Endothelial cell of umbilical vein (primary cell): Measurements from ENCODE around the gene ZFAND6. TPM values are rescaled to one million over a fixed set of nuclear protein-coding genes. Genes with fewer than 3 reads are reported as not detected.

Experiments used
- BruUV-seq: library from RNA; stranded (reverse); fragments of 400-500 nt; replicated peaks from 2 replicates; lab custom pipeline; 2021; lab: Mats Ljungman, UMichigan
- CTCF ChIA-PET: fragments of 300-600, 350-600 bp; sonication (Branson Sonifier 250); formaldehyde crosslinking; loops from one replicate; lab custom pipeline; 2021; ENCODE audit warnings: antibody characterized with exemption, inconsistent platforms; lab: Charles Lee
- POLR2A ChIA-PET: fragments of 300-600, 350-600 bp; sonication (Branson Sonifier 250); formaldehyde crosslinking; loops from one replicate; lab custom pipeline; 2021; ENCODE audit warnings: antibody characterized with exemption, inconsistent platforms; lab: Charles Lee
- DNase-seq: peaks from one replicate; pipeline ENCODE4 v3.0.0-alpha.2; 2011; ENCODE audit warnings: low read depth, low spot score
- FAIRE-seq: peaks from 2 replicates; lab custom pipeline; 2011; peaks lifted over from hg19 to GRCh38; lab: Jason Lieb, UNC
- H2AFZ ChIP-seq: 2 replicates; pipeline ENCODE4 v1.6.0; 2012; ENCODE audit warnings: low read depth, low read length, control low read depth, inconsistent platforms
- H3K27ac ChIP-seq: 2 replicates; pipeline ENCODE4 v1.5.1; 2011; ENCODE audit warnings: low read depth, mild to moderate bottlenecking, control low read depth, low read length, moderate library complexity; ENCODE audit not compliant: insufficient read depth
- H3K27me3 ChIP-seq, 2 experiments: 2 replicates each; pipeline versions ENCODE4 v1.6.0 to v1.6.1; 2011; ENCODE audit warnings: low read length in 2 of 2, mixed read lengths in 1 of 2; ENCODE audit not compliant: control insufficient read depth in 2 of 2, insufficient read depth in 2 of 2
- H3K36me3 ChIP-seq, 2 experiments: 2 replicates in 1 of 2; 3 replicates in 1 of 2; pipeline ENCODE4 v1.5.1; 2011; ENCODE audit warnings: low read length in 2 of 2, mild to moderate bottlenecking in 1 of 2, moderate library complexity in 1 of 2; ENCODE audit not compliant: control insufficient read depth in 2 of 2, insufficient read depth in 2 of 2; ENCODE audit errors: extremely low read depth in 1 of 2
- H3K4me1 ChIP-seq: 3 replicates; pipeline ENCODE4 v1.5.1; 2011; ENCODE audit warnings: mild to moderate bottlenecking, low read length; ENCODE audit not compliant: control insufficient read depth, insufficient read depth; ENCODE audit errors: extremely low read depth
- H3K4me2 ChIP-seq: 2 replicates; pipeline ENCODE4 v1.6.1; 2011; ENCODE audit warnings: low read length, control low read depth, mixed read lengths; ENCODE audit not compliant: insufficient read depth
- H3K4me3 ChIP-seq, 3 experiments: fragments of 200-600 bp in 1 of 3; sonication (generic), shearing (Covaris generic) in 1 of 3; replicated peaks in 1 of 3; 2 replicates each; pipeline ENCODE4 v1.5.1; 2011 to 2016; ENCODE audit warnings: control low read depth in 3 of 3, low read length in 3 of 3, mild to moderate bottlenecking in 2 of 3, inconsistent platforms in 1 of 3, low read depth in 1 of 3, moderate library complexity in 1 of 3; ENCODE audit not compliant: insufficient read depth in 1 of 3
- H3K79me2 ChIP-seq: 2 replicates; pipeline ENCODE4 v1.6.0; 2012; ENCODE audit warnings: low read length, inconsistent platforms; ENCODE audit not compliant: control insufficient read depth, insufficient read depth
- H3K9ac ChIP-seq: replicated peaks from 2 replicates; pipeline ENCODE3; 2011; ENCODE audit warnings: low read length, control low read depth; ENCODE audit not compliant: insufficient read depth; ENCODE audit errors: extremely low read depth
- H3K9me1 ChIP-seq: replicated peaks from 3 replicates; pipeline ENCODE4 v1.6.0; 2011; ENCODE audit warnings: mild to moderate bottlenecking, low read length; ENCODE audit not compliant: control insufficient read depth, insufficient read depth; ENCODE audit errors: extremely low read depth
- H3K9me3 ChIP-seq: replicated peaks from 2 replicates; pipeline ENCODE4 v1.5.1; 2012; ENCODE audit warnings: low read length, inconsistent platforms; ENCODE audit not compliant: control insufficient read depth, insufficient read depth
- H4K20me1 ChIP-seq: replicated peaks from 2 replicates; pipeline ENCODE3; 2011; ENCODE audit warnings: mild to moderate bottlenecking, low read length; ENCODE audit not compliant: control insufficient read depth, insufficient read depth; ENCODE audit errors: extremely low read depth
- EZH2 ChIP-seq: IDR thresholded peaks from 2 replicates; pipeline ENCODE4 v1.6.1; 2012; ENCODE audit warnings: borderline replicate concordance, low read depth, mild to moderate bottlenecking, moderate library complexity, low read length, inconsistent platforms; ENCODE audit not compliant: severe bottlenecking
- FOS ChIP-seq: IDR thresholded peaks from 2 replicates; pipeline ENCODE4 v1.6.1; 2011; ENCODE audit warnings: mild to moderate bottlenecking, low read length, moderate library complexity, borderline replicate concordance; ENCODE audit not compliant: insufficient read depth
- GATA2 ChIP-seq: IDR thresholded peaks from 2 replicates; pipeline ENCODE4 v1.7.0; 2011; ENCODE audit warnings: low read depth, mild to moderate bottlenecking, moderate library complexity, mixed read lengths, low read length; ENCODE audit not compliant: insufficient read length, insufficient read depth
- JUN ChIP-seq: IDR thresholded peaks from 2 replicates; pipeline ENCODE4 v1.6.1; 2011; ENCODE audit warnings: borderline replicate concordance, low read depth; ENCODE audit not compliant: insufficient read length, insufficient read depth
- MYC ChIP-seq: IDR thresholded peaks from one replicate; pipeline ENCODE4 v1.6.1; 2011; ENCODE audit warnings: mild to moderate bottlenecking, low read depth, low read length
- POLR2A ChIP-seq: IDR thresholded peaks from 2 replicates; pipeline ENCODE4 v1.6.1; 2012; ENCODE audit warnings: low read depth, mild to moderate bottlenecking, control low read depth, low read length
- POLR2AphosphoS5 ChIP-seq: IDR thresholded peaks from 2 replicates; pipeline ENCODE4 v1.6.1; 2012; ENCODE audit warnings: low read depth, mild to moderate bottlenecking, control low read depth, low read length, moderate library complexity; ENCODE audit not compliant: insufficient read depth
- dilution Hi-C: fragments of 300-500 bp; cut with MboI; formaldehyde crosslinking; loops from one replicate; pipeline ENCODE4 v1.15.0; 2019; ENCODE audit warnings: low sequenced_read_pairs; ENCODE audit not compliant: extremely low pct_ligation_motif_present
- intact Hi-C: fragments of 100-400 bp; cut with micrococcal nuclease; formaldehyde crosslinking; loops from one replicate; pipeline ENCODE4 v1.10.0; 2022
- polyA plus RNA-seq, 4 experiments: library from polyadenylated mRNA; depleted of rRNA in 3 of 4; stranded (reverse) in 3 of 4; unstranded in 1 of 4; fragments of >200 nt; gene quantifications; 2 replicates each; pipeline versions ENCODE4 v1.2.1 to v1.2.3, GENCODE V29; 2011 to 2012; ENCODE audit warnings: missing spikeins in 1 of 4
- total RNA-seq: library from RNA; stranded (reverse); gene quantifications from 2 replicates; pipeline ENCODE4 v1.2.3, GENCODE V29; 2021
- TF ChIP-seq, protein P1 (sequence below): IDR thresholded peaks from 2 replicates; pipeline ENCODE4 v1.6.1; 2011; ENCODE audit not compliant: insufficient read depth, insufficient read length
- TF ChIP-seq, protein P2 (sequence below), 2 donors: IDR thresholded peaks; 1 replicate in 1 of 2; 2 replicates in 1 of 2; pipeline ENCODE4 v1.5.1; 2011; ENCODE audit warnings: low read length in 2 of 2, mild to moderate bottlenecking in 2 of 2, moderate library complexity in 2 of 2, control low read depth in 1 of 2, inconsistent platforms in 1 of 2, low read depth in 1 of 2; ENCODE audit not compliant: insufficient read depth in 1 of 2; ENCODE audit errors: extremely low read depth in 1 of 2

Gene ZFAND6
- total and polyA plus RNA-seq, 2 donors (not counting 3 experiments of a cell fraction or from before 2014, with no cell fraction given), result 50.3 to 97.9 TPM

DNA sequence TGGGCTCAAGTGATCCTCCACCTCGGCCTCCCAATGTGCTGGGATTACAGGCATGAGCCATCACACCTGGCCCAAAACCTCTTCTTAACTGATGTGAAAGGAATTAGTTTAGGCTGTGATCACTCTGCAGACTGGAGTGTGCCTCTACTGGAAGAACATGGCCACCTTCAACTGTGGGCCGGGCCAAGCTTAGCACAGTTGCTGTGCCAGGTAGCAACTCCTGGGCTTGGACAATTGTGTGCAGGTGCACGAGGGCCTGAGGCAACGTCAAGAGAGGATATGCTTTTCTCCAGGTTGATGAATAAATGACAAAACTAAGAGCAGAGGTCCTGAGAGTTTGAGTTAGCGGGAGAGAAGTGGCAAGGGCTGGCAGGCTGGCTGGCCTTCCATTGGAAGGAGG, 99.8 kb downstream of the ZFAND6 start:
- Histone ChIP-seq H3K4me2 (no peak overlapping the region), H3K4me1 (peaks cover 11% of the 10 kb centered on the region), H3K9me1 (no peaks in the 10 kb centered on the region), H4K20me1 (no peaks in the 10 kb centered on the region), H3K36me3 (peaks cover 0 to 2% of the 10 kb centered on the region in 2 experiments), H3K9me3 (no peaks in the 10 kb centered on the region), H2AFZ (no peak overlapping the region), H3K9ac (no peak overlapping the region), H3K79me2 (no peaks in the 10 kb centered on the region), H3K27me3 (no peaks in the 10 kb centered on the region), H3K4me3 (no peak overlapping the region), H3K27ac (no peak overlapping the region)
- no TSS peak for BruUV-seq
- DNase-seq (no peak), FAIRE-seq (no peak)
- ChIA-PET POLR2A (no interaction called here), CTCF (interaction anchor here (2.6 to 4.2 kb wide), 2 partner anchors 14 kb away, joined by 15 to 31 read pairs; no protein-coding TSS in a partner anchor)
- dilution Hi-C loops (no loop called here), intact Hi-C loops (no loop called here)
- TF ChIP-seq FOS, result no peak
- no peak for TF ChIP-seq GATA2
- no peak for TF ChIP-seq MYC
- no peak for TF ChIP-seq POLR2AphosphoS5
- no peak for TF ChIP-seq JUN
- no peak for TF ChIP-seq EZH2
- TF ChIP-seq POLR2A, result no peak
- TF ChIP-seq, protein P1, sequence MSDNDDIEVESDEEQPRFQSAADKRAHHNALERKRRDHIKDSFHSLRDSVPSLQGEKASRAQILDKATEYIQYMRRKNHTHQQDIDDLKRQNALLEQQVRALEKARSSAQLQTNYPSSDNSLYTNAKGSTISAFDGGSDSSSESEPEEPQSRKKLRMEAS, result no peak
- TF ChIP-seq, protein P2, sequence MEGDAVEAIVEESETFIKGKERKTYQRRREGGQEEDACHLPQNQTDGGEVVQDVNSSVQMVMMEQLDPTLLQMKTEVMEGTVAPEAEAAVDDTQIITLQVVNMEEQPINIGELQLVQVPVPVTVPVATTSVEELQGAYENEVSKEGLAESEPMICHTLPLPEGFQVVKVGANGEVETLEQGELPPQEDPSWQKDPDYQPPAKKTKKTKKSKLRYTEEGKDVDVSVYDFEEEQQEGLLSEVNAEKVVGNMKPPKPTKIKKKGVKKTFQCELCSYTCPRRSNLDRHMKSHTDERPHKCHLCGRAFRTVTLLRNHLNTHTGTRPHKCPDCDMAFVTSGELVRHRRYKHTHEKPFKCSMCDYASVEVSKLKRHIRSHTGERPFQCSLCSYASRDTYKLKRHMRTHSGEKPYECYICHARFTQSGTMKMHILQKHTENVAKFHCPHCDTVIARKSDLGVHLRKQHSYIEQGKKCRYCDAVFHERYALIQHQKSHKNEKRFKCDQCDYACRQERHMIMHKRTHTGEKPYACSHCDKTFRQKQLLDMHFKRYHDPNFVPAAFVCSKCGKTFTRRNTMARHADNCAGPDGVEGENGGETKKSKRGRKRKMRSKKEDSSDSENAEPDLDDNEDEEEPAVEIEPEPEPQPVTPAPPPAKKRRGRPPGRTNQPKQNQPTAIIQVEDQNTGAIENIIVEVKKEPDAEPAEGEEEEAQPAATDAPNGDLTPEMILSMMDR (IDR thresholded peaks at IDR 0.05; ENCODE audit: extremely low read depth in 1 of 2, insufficient read depth in 1 of 2, low read depth in 1 of 2, low read length in 2 of 2), result no peak
